ENCODE measurements around the gene C9orf78.
A peak's percentile ranks its signal among the peaks of the same experiment; 100 is the strongest.

Gene C9orf78

GRCh38 chr9:129835128-129835859, at the start of gene C9orf78, which contains the start of gene USP20:
TSS of gene C9orf78 (minus strand) at chr9:129835275. CDS start at chr9:129835221, 54 bp downstream.
TSS of gene USP20 (plus strand) at chr9:129835458. CDS start at chr9:129852556, 17,098 bp downstream.
- DNase-seq: peak; percentile 33 to 97 (median 90)

- DNase-seq: peak in 53 of 56 donors; percentile 25 to 85 (median 62)
Measured at GRCh38 chr9:129884220-129885017, 49.3 kb upstream of the C9orf78 start.

DNA sequence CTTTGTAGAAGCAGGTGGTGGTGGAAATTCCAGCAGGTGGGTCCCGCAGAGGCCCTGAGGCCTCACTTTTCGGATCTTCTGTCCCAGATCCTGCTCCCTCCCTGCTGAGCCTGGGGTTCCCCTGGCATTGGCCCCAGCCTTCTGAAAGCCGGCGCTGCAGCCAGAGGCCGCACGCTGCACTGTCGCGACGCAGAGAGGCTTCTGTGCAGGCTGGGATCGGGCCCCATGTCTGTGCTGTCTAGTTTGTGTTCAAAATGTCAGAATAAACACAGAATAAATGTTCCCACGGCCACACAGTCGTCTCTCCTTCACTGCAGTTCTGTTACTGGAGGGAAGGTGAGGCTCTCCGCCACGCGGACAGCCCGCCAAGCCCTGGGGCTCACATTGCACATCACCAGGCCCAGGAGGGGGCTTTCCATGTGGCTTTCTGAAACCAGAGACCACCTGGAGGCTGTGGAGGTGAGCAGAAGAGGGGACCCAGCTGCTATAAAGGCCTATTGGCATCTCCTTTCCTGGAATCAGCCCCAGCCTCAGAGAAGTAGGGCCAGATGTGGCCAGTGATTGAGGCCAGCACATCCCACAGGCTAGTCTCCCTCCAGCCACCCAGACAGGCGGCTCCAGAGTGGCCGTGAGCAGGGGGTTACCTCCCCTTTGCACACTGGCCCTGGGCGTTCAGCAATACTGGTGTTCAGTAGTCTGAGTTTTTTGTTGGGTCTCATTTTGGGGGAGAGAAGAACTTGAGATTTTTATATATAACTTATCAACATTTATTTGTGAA, 46.7 kb upstream of the C9orf78 start:
- no peak for DNase-seq

GRCh38 chr9:129880654-129881546, 45.8 kb upstream of the C9orf78 start:
- DNase-seq: peak in 22 of 56 donors; percentile 9 to 72 (median 42)

- no peak for DNase-seq
Measured at GRCh38 chr9:129879991-129880653, 45.0 kb upstream of the C9orf78 start.

- DNase-seq: no peak
Measured at GRCh38 chr9:129879103-129879699, 44.1 kb upstream of the C9orf78 start.

GRCh38 chr9:129878291-129878690, 43.2 kb upstream of the C9orf78 start:
- DNase-seq: no peak

GRCh38 chr9:129876815-129877214, 41.7 kb upstream of the C9orf78 start:
- no peak for DNase-seq

GRCh38 chr9:129875687-129876395, 40.8 kb upstream of the C9orf78 start:
- DNase-seq: no peak

DNA sequence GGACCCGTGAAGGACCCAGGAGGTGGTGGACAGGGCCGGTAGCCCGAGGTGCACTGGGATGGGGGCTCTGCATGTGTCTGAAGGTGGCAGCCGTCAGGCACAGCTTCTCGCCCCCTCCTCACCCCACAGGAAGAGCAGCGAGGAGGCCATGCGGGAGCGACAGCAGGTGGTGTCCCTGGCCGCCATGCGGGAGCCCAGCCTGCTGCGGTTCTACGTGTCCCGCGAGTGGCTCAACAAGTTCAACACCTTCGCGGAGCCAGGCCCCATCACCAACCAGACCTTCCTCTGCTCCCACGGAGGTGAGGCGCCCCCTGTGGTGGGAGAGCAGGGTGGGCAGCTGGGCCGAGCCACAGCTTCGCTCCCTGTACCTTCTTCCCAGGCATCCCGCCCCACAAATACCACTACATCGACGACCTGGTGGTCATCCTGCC, 40.1 kb upstream of the C9orf78 start:
- no peak for DNase-seq

DNA sequence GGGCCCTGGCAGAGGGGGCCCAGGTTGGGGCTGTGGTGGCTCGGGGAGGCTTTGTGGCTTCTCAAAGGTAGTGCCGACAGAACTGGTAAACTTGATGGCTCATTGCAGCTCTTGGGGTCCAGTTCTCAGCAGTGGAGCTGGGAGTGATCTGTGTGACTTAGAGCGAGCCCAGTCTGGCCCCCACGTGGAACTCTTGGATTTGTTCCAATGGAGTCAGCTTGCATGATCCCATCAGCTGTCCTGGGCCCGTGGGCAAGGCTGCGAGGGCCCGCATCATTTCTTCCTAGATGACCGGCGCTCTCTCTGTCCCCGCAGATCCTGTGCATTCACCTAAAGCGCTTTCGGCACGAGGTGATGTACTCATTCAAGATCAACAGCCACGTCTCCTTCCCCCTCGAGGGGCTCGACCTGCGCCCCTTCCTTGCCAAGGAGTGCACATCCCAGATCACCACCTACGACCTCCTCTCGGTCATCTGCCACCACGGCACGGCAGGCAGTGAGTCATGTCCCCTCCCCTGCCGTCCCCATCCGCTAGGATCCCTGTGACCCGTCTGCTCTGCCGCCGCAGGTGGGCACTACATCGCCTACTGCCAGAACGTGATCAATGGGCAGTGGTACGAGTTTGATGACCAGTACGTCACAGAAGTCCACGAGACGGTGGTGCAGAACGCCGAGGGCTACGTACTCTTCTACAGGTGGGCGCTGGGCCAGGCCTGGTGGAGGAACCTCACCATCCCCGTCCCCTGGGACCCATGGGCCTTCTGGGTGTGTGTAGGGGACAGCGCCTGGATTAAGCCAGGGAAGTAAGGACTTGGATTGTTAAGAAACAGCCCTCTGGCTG, 39.4 kb upstream of the C9orf78 start:
- DNase-seq: no peak

DNA sequence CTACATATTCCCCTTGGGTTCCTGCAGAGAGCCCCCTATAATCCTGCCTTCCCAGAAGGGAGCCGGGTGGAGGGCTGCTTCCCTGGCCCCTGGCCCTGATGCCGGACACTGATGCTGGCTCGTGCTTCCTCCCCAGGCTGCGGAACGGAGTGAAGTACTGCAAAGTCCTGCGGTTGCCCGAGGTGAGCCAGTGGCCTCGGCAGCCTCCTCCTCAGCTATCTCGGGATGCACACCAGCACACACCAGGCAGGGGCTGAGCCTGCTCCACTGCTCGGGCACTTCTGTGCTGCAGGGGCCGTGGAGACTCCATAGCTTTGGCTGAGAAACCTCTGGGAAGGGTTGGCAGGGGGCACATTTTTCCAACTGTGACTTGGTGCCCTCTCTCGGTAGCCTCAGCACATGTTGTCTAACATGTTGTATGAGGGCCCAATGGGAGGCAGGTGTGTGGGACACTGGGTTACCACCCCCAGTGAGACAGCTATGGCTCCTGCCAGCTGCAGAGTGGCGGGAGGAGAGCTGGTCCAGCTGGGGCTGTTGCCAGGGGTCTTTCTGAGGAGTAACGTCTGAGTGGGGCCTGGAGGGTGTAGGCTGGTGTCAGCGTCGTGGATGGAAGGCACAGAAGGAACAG, 38.6 kb upstream of the C9orf78 start:
- DNase-seq: no peak

GRCh38 chr9:129871046-129871445, 36.0 kb upstream of the C9orf78 start:
- no peak for DNase-seq

DNA sequence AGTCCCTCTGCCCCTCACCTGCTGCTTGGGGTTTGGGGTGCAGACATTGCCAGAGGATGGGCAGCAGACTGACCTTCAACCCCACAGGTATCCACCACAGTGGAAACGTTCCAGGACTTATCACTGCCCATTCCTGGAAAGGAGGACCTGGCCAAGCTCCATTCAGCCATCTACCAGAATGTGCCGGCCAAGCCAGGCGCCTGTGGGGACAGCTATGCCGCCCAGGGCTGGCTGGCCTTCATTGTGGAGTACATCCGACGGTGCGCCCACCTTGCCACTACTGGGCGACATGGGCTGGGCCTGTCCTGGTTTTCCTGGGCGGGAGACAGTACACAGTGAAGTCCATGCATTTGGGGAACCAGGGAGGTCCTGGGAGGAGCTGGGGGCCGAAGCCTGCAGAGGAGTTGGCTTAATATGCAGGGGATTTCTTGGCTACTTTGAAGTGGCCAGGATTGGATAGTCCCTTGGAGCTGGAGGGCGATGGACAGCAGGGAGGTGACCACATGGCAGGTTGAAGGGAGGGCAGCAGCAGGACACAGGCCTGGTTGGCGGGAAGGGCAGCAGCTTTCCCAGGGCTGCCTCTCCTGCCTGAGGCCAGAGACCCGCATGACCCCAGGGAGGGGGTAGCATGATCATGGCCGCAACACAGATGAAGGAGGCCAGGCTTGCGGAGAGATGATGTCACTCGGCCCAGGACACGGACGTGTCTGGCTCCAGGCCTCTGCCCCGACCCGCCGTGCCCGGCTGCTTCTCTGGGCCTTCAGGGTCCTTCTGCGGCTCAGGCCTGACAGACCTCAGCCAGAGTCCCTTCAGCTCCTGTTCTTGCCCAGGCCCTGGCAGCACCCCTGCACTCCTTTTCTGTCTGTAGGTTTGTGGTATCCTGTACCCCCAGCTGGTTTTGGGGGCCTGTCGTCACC, 34.8 kb upstream of the C9orf78 start:
- no peak for DNase-seq

- DNase-seq: peak in 12 of 56 donors; percentile 12 to 55 (median 33)
Measured at GRCh38 chr9:129868872-129869486, 33.9 kb upstream of the C9orf78 start.

Measured in nucleus accumbens (tissue), 56 donors.